GM21360 (cell line): ENCODE results near the gene PNKP.
A peak's percentile ranks its signal among the peaks of the same experiment; 100 is the strongest.

Experiments used
- ATAC-seq: cut with Tn5 transposase; IDR thresholded peaks from one replicate; pipeline ENCODE4 v1.9.1; 2021; ENCODE audit warnings: mild to moderate bottlenecking, moderate library complexity; ENCODE audit not compliant: unreplicated experiment

Gene PNKP

GRCh38 chr19:49866933-49867782 is at the start of gene PNKP:
PNKP (minus strand) TSS chr19:49867576; CDS start chr19:49867204, 372 bp downstream.
- peak; percentile 31 for ATAC-seq

DNA sequence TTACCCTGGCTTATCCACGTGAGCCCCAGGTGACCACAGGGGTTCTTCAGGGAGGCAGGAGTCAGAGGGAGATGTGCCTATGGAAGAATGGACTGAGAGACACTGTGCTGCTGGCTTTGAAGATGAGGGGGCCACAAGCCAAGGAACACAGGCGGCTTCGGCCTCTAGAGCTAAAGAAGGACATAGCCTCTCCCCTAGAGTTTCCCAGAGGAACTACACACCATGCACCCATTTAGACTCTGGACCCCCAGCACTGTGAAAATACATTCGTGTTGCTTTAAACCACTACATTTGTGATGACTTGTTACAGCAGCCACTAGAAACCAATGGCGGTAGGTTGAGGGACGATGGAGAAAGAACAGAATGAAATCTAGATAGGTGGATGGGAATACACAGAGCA is 47.9 kb upstream of the PNKP start:
- ATAC-seq = no peak

DNA sequence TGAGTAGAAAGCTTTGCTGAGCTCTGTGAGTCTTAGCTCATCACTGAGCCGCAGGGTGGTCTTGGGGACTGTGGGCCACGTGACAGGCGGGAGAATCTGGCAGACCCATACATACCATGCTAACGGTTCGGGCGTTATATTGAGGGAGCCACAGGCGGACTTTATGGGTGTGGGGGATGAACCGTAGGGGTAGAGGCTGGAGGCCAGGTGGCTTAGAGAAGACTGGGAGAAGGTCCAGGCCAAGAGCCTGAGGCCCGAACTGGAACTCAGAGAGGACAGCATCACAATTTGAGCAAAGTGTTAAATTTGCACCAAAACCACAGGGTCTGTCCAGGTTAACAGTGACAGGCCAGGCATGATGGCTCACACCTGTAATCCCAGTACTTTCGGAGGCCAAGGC is 46.3 kb upstream of the PNKP start:
- ATAC-seq = no peak

- no peak for ATAC-seq
These were observed 45.7 kb upstream of the PNKP start for GRCh38 chr19:49912965-49913685.

DNA sequence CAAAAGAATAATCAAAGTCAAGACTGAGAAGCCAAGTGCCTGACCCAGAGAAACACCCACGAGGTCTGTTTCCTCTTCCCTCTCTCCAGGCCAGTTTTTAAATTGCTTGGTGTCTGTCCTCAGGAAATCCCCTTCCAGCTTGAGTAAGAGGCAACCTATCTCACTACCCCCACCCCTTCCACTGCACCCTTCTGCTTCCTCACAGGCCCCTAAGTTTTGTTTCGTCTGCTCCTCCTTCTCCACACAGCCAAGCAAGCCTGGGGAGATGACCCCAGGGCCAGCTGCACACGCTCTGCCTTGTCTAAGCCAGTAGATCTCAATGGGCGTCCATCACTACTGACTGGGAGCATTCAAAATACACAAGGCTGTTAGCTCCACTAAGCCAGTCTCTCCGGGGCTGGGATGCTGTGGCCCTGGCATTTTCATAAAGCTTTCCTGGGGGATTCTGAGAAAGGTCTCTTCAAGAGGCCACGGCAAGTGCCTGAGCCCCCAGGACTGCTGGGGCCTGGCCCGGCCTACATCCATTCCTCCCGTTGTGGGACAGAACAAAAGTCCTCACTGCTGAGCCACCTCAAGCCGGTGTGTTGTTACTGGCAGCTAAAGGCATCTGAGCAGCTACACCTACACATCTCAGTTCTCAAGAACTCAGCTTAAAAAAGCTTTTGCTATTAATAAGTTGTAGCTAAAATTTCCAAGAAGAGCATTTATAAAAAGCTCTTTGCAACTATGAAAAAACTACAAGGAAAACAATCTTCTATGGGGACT is 44.2 kb upstream of the PNKP start:
- no peak for ATAC-seq

GRCh38 chr19:49910179-49910578 is 42.8 kb upstream of the PNKP start:
- ATAC-seq = no peak

GRCh38 chr19:49908480-49909420 is 41.4 kb upstream of the PNKP start:
- no peak for ATAC-seq

GRCh38 chr19:49907745-49908446 is 40.5 kb upstream of the PNKP start:
- ATAC-seq = no peak

DNA sequence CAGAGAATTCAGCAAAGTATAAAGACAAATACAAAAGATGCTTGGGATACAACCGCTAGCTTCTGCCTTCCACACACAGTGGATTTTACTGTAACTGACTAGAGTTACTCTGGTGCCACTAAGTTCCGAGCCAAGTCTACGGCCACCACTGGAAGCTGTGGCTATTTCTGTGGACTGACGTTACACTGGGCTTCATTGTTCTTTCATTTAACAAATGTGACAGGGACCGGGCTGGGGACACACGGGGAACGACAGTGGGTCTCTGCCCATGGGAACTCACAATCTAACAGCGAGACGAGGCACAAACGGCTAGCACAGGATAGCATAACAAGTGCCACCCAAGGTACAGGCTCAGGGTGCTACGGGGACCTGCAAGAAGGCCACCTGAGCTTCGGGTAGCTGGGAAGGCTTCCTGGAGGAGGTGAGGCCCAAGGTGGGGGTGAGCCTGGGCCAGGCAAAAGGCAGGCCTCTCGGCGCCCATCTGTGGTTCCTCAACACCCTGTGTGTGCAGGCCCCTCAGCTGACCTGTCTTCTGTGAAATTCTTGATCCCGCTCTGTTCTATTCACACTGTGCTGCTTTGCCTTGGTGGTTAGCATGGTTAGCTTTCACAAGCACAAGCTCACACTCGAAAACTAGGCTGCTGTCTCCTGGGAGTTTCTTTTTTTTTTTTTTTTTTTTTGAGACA is 39.6 kb upstream of the PNKP start:
- no peak for ATAC-seq

DNA sequence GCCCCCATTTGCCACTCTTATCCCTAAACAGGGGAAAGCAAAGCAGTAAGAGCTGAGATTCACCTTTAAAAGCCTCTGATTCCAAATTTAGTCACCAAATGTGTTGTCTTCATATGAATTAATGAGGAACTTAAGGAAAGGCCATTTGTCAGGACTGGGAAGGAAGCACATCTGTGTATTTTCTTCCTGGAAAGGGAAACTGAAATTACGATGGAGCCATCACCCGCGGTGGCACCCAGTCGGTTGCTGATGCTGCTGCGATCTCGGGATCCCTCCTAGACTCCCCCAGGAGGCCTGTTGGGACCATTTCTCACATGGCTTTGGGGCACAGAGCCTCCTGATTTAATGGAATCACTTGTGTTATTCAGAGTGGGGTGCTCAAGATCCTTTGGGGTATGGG is 36.8 kb upstream of the PNKP start:
- no peak for ATAC-seq

- ATAC-seq = peak; percentile 43
These were observed 29.7 kb upstream of the PNKP start, which contains the start of gene IL4I1 for GRCh38 chr19:49896863-49897621. IL4I1 (minus strand) TSS chr19:49896887; CDS start chr19:49896160, 727 bp downstream.

- no peak for ATAC-seq
These were observed 28.4 kb upstream of the PNKP start for GRCh38 chr19:49895566-49896297.

GRCh38 chr19:49894879-49895565 is 27.6 kb upstream of the PNKP start:
- no peak for ATAC-seq

- ATAC-seq = no peak
These were observed 26.8 kb upstream of the PNKP start for GRCh38 chr19:49894011-49894664.

GRCh38 chr19:49892716-49893115 is 25.3 kb upstream of the PNKP start:
- ATAC-seq = no peak

DNA sequence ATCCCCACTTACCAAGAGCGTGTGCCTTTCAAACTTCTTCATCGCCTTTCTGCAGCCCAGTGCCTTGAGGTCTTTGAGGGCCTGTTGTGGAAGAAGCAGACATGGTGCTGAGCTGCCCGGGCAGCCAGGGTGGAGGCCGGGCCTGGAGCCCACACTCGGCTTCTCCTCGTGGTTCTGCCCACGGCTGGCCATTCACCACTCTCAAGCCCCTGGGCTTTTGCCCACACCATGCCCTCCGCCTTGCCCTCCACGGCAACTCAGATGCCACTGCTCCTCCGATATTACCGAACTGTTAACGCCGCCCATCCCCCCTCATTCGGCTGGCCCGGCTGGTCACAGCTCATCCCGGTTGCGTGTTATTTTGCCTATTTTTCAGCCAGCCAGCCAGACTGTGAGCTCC is 24.0 kb upstream of the PNKP start:
- ATAC-seq = no peak
